GM12801 (cell line): Measurements from ENCODE around the gene NAT10.

Source experiments
- TF ChIP-seq, protein P1 (sequence below): IDR thresholded peaks from one replicate; pipeline ENCODE4 v1.5.1; 2011; ENCODE audit warnings: control low read depth; ENCODE audit not compliant: insufficient read length; ENCODE audit errors: extremely low read depth

NAT10 gene

DNA sequence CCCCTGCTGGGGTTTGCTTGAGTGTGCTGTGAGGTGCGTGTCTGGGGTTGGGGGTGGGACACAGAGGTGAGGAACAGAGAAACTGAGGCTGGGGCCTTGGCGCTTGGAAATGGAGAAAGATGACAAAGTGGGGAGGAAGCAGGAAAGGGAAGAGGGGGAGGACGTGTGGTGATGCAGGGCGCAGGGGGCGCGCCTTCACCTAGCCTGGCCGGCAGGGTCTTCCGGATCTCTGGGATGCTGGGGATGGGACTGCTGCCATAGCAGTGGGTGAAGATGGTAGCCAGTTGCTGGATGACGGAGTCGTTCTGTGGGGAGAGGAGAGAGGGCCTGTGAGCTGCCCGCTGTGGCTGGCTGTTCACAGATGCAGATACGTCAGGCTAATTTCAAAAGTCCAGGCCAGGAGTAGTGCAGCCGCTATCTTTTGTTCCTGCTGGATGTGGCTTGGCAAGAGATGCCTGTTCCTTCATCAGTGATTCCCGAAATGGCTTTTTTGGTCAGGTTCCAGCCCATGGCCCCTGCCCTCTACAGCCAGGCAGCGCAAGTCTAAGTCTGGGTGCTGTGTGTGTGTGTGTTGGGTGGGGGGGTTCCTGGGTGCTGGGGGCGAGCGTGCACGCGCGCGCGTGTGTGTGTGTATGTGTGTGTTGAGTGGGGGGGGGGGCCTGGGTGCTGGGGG lies 54.8 kb downstream of the NAT10 start:
- TF ChIP-seq, protein P1, sequence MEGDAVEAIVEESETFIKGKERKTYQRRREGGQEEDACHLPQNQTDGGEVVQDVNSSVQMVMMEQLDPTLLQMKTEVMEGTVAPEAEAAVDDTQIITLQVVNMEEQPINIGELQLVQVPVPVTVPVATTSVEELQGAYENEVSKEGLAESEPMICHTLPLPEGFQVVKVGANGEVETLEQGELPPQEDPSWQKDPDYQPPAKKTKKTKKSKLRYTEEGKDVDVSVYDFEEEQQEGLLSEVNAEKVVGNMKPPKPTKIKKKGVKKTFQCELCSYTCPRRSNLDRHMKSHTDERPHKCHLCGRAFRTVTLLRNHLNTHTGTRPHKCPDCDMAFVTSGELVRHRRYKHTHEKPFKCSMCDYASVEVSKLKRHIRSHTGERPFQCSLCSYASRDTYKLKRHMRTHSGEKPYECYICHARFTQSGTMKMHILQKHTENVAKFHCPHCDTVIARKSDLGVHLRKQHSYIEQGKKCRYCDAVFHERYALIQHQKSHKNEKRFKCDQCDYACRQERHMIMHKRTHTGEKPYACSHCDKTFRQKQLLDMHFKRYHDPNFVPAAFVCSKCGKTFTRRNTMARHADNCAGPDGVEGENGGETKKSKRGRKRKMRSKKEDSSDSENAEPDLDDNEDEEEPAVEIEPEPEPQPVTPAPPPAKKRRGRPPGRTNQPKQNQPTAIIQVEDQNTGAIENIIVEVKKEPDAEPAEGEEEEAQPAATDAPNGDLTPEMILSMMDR = no peak

DNA sequence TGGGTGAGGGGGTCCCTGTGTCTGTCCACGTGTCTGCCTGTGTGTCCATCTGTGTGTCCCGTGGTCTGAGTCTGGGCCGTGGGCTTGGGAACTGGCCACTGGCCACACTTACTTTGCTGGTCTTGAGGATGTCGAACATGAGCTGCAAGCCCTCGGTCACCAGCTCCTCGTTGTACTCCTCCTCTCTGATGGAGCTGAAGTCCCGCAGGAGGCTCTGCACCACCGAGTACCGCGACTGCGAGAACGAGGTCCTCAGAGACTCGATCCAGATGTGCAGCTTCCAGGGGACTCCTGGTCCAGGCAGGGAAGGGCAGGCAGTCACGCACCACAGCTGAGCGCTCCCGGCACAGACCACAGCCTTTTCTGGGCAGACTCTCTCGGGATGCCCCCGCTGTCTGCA lies 55.4 kb downstream of the NAT10 start:
- TF ChIP-seq, protein P1 = no peak

DNA sequence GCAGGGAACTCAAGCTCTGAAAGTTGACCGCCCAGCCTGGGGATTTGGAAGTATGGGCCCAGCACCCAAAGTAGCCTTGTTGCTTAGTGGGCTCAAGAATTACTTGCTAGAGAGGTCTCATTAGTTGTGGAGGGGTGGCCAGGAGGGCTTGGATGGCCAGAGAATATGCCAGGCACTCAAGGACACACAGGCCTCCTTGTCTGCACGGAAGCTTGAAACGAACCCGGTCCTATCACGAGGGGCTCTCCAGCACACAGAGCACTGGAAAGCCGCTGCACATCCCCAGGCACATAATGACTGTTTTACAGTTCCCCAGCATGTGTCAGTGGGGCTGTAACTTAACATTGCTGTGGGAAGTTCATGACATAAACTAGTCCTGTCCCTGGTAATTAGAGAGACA lies 55.9 kb downstream of the NAT10 start:
- TF ChIP-seq, protein P1 = no peak

DNA sequence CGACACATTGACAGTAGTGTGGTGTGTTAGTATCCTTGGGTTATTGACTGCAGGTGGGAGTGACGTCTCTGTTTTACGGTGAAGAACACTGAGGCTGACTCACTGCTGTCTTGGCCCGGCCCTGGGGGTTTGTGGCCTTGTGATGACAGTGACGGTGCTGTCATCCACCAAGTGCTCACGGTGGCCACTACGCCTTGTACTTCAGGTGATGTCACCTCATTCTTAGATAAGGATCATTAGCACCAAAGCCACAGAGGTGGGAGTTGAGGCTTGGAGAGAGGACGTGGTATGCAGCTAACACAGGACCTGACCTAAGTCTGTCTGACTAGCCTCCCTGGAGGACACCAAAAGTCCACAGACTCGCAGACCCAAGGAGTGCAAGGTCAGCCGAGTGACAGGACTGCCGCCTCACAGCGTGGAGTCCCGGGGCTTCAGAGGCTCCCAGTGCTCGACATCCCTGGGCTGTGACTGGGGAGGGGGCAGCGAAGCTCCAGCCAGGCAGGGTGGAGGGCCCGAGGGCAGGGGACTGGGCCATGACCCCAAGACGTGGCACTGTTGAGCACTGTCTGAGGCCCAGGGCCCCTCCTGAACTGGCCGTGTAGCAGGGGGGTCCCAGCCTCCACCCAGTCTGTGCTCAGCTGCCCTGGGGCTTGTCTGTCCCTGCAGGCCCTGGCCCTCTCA lies 56.5 kb downstream of the NAT10 start:
- TF ChIP-seq, protein P1 = no peak

DNA sequence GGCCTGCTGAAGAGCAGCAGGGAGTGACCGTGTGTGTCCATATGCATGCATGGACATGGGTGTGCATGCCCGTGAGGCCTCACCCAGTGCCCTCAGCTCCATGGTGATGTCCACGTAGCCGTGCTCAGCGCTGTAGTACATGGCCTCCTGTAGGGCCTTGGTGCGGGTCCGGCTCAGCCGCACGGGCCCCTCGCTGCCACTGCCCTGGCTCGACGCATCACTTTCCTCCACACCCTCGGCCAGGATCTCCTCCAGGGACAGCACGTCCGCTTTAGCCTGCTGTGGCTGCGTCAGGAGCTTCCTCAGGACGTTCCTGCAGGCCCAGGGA lies 57.0 kb downstream of the NAT10 start:
- TF ChIP-seq, protein P1 = no peak

DNA sequence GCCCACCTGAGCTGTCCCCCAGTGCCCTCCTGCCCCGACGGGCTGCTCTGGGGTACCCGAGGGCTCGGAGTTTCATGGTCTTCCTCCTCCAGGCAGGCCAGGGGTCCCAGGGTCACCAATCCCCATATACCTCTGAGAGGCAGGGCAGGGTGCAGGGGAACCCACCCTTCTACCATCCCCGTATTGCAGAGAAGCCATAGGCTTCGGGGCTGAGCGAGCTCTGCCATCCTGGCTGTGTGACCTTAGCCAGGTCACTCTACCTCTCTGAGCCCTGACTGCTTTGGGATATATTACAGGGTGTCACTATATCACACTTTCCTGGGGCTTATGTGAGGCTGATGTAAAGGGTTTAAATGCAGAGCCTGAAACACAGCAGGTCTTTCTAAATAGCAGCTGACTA lies 57.4 kb downstream of the NAT10 start:
- TF ChIP-seq, protein P1 = no peak

DNA sequence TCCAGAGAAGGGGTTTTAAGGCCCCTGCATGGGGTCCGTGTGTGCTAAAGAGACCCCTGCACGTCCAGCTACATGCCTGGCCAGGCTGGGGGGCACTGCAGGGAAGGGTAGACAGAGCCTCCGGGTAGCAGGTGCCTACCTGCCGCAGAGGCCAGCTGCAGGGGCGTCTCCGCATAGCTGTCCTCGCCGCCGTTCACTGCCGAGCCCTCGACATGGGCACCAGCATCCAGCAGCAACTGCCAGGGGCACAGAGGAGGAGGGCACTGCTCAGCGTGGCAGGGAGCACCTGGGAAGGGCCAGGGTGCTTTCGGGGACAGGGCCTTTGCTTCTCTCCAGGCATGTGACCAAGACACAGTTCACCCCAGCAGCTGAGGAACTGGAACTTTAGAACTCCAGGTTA lies 59.7 kb downstream of the NAT10 start:
- TF ChIP-seq, protein P1 = no peak
